HepG2 (cell line): ENCODE data around the gene LRRC40. TPM values are rescaled to one million over a fixed set of nuclear protein-coding genes. Genes with fewer than 3 reads are reported as not detected.

Experiments used
- ARHGAP35 ChIP-seq: sonication (generic); formaldehyde crosslinking; IDR thresholded peaks from 2 replicates; pipeline ENCODE4 v1.9.0; 2022; ENCODE audit warnings: mild to moderate bottlenecking, inconsistent platforms, moderate library complexity, missing genetic modification reagents, borderline replicate concordance
- GATAD1 ChIP-seq: IDR thresholded peaks from 2 replicates; pipeline ENCODE4 v1.6.1; 2016; ENCODE audit warnings: missing genetic modification reagents, missing compliant biosample characterization
- HDAC1 ChIP-seq: sonication (generic); formaldehyde crosslinking; IDR thresholded peaks from 2 replicates; pipeline ENCODE4 v1.5.1; 2020; ENCODE audit warnings: mild to moderate bottlenecking, missing genetic modification reagents
- HOXA7 ChIP-seq: sonication (generic); formaldehyde crosslinking; IDR thresholded peaks from 2 replicates; pipeline ENCODE4 v1.8.1; 2022; ENCODE audit warnings: mild to moderate bottlenecking, missing genetic modification reagents, moderate library complexity
- MZF1 ChIP-seq: sonication (generic); formaldehyde crosslinking; IDR thresholded peaks from 2 replicates; pipeline ENCODE4 v1.8.1; 2023; ENCODE audit warnings: mild to moderate bottlenecking, missing genetic modification reagents, borderline replicate concordance
- ONECUT2 ChIP-seq: sonication (generic); formaldehyde crosslinking; IDR thresholded peaks from 2 replicates; pipeline ENCODE4 v1.4.0; 2020; ENCODE audit warnings: missing genetic modification reagents
- PHF20 ChIP-seq: sonication (generic); formaldehyde crosslinking; IDR thresholded peaks from 2 replicates; pipeline ENCODE4 v1.5.0; 2020; ENCODE audit warnings: mild to moderate bottlenecking, missing genetic modification reagents
- SPEN ChIP-seq: sonication (generic); formaldehyde crosslinking; IDR thresholded peaks from 2 replicates; pipeline ENCODE4 v1.5.1; 2020; ENCODE audit warnings: low read depth, mild to moderate bottlenecking, missing genetic modification reagents
- SYNCRIP ChIP-seq: fragments of 200-400 bp; formaldehyde crosslinking; IDR thresholded peaks from 2 replicates; pipeline ENCODE4 v1.6.1; 2018; ENCODE audit warnings: mild to moderate bottlenecking, low read depth, low read length; ENCODE audit not compliant: insufficient read depth
- ZBTB26 ChIP-seq: IDR thresholded peaks from 2 replicates; pipeline ENCODE4 v1.6.1; 2016; ENCODE audit warnings: missing compliant biosample characterization, missing genetic modification reagents, borderline replicate concordance
- ZMYM4 ChIP-seq: sonication (generic); formaldehyde crosslinking; IDR thresholded peaks from 2 replicates; pipeline ENCODE4 v1.8.1; 2023; ENCODE audit warnings: mild to moderate bottlenecking, missing genetic modification reagents
- ZNF274 ChIP-seq: sonication (generic); formaldehyde crosslinking; IDR thresholded peaks from 2 replicates; pipeline ENCODE4 v1.5.1; 2020; ENCODE audit warnings: mild to moderate bottlenecking, missing genetic modification reagents
- ZNF329 ChIP-seq: sonication (generic); formaldehyde crosslinking; IDR thresholded peaks from 2 replicates; pipeline ENCODE4 v1.9.0; 2021; ENCODE audit warnings: low read depth, mild to moderate bottlenecking, missing genetic modification reagents
- ZNF350 ChIP-seq: sonication (generic); formaldehyde crosslinking; IDR thresholded peaks from 2 replicates; pipeline ENCODE4 v1.4.0; 2020; ENCODE audit warnings: mild to moderate bottlenecking, low read depth, missing genetic modification reagents, borderline replicate concordance
- ZNF407 ChIP-seq: sonication (generic); formaldehyde crosslinking; IDR thresholded peaks from one replicate; pipeline ENCODE4 v1.5.1; 2020; ENCODE audit warnings: mild to moderate bottlenecking, missing genetic modification reagents; ENCODE audit errors: not compliant biosample characterization
- ZNF547 ChIP-seq: sonication (generic); formaldehyde crosslinking; IDR thresholded peaks from 2 replicates; pipeline ENCODE4 v1.5.1; 2020; ENCODE audit warnings: mild to moderate bottlenecking, missing genetic modification reagents
- ZNF713 ChIP-seq: sonication (generic); formaldehyde crosslinking; IDR thresholded peaks from 2 replicates; pipeline ENCODE4 v1.4.0; 2020; ENCODE audit warnings: mild to moderate bottlenecking, missing genetic modification reagents
- ZNF720 ChIP-seq: sonication (generic); formaldehyde crosslinking; IDR thresholded peaks from 2 replicates; pipeline ENCODE4 v1.4.0; 2020; ENCODE audit warnings: missing genetic modification reagents
- ZNF782 ChIP-seq: sonication (generic); formaldehyde crosslinking; IDR thresholded peaks from 2 replicates; pipeline ENCODE4 v1.4.0; 2020; ENCODE audit warnings: missing genetic modification reagents, mild to moderate bottlenecking, borderline replicate concordance
- ZNF891 ChIP-seq: sonication (generic); formaldehyde crosslinking; IDR thresholded peaks from 2 replicates; pipeline ENCODE4 v1.5.0; 2020; ENCODE audit warnings: mild to moderate bottlenecking, missing genetic modification reagents
- polyA plus RNA-seq, 8 experiments: library from polyadenylated mRNA; depleted of rRNA in 3 of 8; stranded (reverse) in 7 of 8; unstranded in 1 of 8; fragments of >200 nt; fragmentation: Illumina TruSeq in 4 of 8; extraction: Trizol in 4 of 8; gene quantifications; 2 replicates each; pipeline versions ENCODE4 v1.2.1 to v1.2.3, GENCODE V29; 2011 to 2016; ENCODE audit warnings: low read depth in 4 of 8, missing spikeins in 1 of 8, mixed read lengths in 1 of 8; ENCODE audit not compliant: insufficient read depth in 1 of 8
- total RNA-seq, 5 experiments: library from RNA; depleted of rRNA; stranded (reverse); fragments of >200 nt; fragmentation: Illumina TruSeq; extraction: Trizol; gene quantifications; 2 replicates each; pipeline ENCODE4 v1.2.3, GENCODE V29; 2016; ENCODE audit warnings: low read depth in 1 of 5

The LRRC40 gene
- total and polyA plus RNA-seq, 2 of the 13 experiments (the other 11 are each of a cell fraction or from before 2014, with no cell fraction given) = 10.3 to 32.7 TPM

GRCh38 chr1:70205434-70206118 lies at the start of gene LRRC40 (continued):
- peak; percentile 64 for TF ChIP-seq ZNF407 (CRISPR knock-in tag)
- TF ChIP-seq ONECUT2 (CRISPR knock-in tag) = no peak
- no peak for TF ChIP-seq MZF1 (CRISPR knock-in tag)
- peak; percentile 60; the same call in 1 of the 2 replicates for TF ChIP-seq ZNF547 (CRISPR knock-in tag)
- TF ChIP-seq ZNF720 (CRISPR knock-in tag) = peak; percentile 56; the same call in 1 of the 2 replicates
- TF ChIP-seq GATAD1 = peak; percentile 99
- peak; percentile 100 for TF ChIP-seq PHF20
- TF ChIP-seq HOXA7 (CRISPR knock-in tag) = no peak
- TF ChIP-seq ZNF350 = peak; percentile 90; the same call in 1 of the 2 replicates
- TF ChIP-seq ZMYM4 (CRISPR knock-in tag) = peak; percentile 99
- TF ChIP-seq ZBTB26 = 0 out of 2 replicates have a peak, but pooled peaks have one; percentile 61
- TF ChIP-seq ZNF274 (CRISPR knock-in tag) = peak; percentile 74; the same call in 1 of the 2 replicates
- peak; percentile 99 for TF ChIP-seq SPEN (CRISPR knock-in tag)
- no peak for TF ChIP-seq SYNCRIP
- TF ChIP-seq HDAC1 (CRISPR knock-in tag) = peak; percentile 94; the same call in 1 of the 2 replicates
- TF ChIP-seq ZNF329 = peak; percentile 83; the same call in 1 of the 2 replicates
- TF ChIP-seq ZNF713 (CRISPR knock-in tag) = 0 out of 2 replicates have a peak, but pooled peaks have one; percentile 33
- TF ChIP-seq ZNF782 (CRISPR knock-in tag) = no peak; the same call in 1 of the 2 replicates
- TF ChIP-seq ARHGAP35 = peak; percentile 85
- TF ChIP-seq ZNF891 (CRISPR knock-in tag) = peak; percentile 95
